ENCODE data around the gene EP300. TPM values are rescaled to one million over a fixed set of nuclear protein-coding genes. Genes with fewer than 3 reads are reported as not detected.
A peak's percentile ranks its signal among the peaks of the same experiment; 100 is the strongest.
"Not testable (repeated sequence)": the region's sequence is repeated elsewhere in the genome, so short reads cannot be mapped to it uniquely, and the experiment has no call there.

EP300 gene
- total RNA-seq, 1 donor from 2014 or later: 72.2 TPM

DNA sequence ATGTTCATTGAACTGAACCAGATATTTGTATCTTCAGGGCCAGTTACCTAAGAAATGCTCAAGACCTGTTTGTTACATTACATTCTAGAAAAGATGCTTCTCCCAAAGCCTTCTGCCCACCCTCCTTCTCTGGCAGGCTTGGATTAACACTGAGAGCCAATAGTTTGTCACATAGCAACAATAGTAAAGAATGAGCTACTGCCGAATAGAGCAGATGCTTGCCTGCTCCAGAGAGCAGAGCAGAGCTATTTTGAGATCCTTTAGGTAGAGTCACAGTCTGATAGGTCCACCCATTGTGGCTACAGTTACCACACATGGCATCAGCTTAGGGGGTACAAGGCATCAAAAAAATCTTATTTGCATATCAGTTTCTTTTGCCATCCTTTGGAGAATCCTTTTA, 13.5 kb upstream of the EP300 start:
- DNase-seq (ENCODE audit: low spot score): no peak

DNA sequence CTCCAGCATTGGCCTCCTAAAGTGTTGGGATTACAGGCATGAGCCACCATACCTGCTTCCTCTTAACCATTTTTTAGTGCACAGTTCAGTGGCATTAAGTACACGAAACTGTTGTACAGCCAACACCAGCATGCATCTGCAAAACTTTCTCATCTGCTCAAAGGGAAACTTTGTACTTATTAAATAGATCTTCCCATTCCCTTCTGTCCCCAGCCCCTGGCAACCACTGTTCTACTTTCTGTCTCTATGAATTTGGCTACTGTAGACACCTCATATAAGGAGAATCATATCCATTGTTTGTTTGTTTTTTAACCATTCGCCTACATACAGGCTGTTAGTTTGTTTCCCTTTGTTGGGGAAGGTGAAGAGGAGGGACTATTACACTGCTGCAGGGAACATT, 6.5 kb upstream of the EP300 start:
- no peak for DNase-seq (ENCODE audit: low spot score)

DNA sequence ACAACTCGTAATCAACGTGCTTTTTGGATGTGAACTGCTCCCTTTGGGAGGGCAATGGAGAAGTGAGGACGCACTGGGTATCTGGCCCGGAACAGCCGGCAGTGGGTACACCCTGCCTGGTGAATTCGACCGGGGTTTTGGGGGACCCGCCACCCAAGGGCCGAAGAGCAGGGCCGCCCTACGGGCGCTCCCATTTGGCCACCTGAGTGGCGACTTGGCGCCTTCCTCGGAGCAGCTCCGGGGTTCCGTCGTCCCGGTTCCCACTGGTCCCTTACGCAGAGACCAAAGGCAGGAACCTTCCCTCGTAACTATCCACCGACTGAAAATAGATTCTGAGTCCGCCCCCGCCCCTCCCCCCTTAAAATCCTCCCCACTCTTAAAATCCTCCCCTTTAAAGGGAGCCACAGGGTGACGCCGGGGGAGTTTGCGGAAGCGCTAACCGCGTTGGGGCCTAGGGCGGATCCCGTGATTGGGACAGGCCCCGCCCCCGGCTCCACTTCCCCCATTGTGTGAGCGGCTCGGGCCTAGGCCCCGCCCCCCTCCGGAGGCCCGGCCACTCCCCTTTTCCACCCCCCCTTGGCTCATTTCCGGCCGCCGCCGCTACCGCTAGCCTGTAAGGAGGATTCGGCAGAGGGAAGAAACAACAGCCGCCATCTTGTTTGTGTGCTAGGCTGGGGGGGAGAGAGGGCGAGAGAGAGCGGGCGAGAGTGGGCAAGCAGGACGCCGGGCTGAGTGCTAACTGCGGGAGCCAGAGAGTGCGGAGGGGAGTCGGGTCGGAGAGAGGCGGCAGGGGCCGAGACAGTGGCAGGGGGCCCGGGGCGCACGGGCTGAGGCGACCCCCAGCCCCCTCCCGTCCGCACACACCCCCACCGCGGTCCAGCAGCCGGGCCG, 1.0 kb upstream of the EP300 start:
- peak; percentile 99 for DNase-seq (ENCODE audit: low spot score)

DNA sequence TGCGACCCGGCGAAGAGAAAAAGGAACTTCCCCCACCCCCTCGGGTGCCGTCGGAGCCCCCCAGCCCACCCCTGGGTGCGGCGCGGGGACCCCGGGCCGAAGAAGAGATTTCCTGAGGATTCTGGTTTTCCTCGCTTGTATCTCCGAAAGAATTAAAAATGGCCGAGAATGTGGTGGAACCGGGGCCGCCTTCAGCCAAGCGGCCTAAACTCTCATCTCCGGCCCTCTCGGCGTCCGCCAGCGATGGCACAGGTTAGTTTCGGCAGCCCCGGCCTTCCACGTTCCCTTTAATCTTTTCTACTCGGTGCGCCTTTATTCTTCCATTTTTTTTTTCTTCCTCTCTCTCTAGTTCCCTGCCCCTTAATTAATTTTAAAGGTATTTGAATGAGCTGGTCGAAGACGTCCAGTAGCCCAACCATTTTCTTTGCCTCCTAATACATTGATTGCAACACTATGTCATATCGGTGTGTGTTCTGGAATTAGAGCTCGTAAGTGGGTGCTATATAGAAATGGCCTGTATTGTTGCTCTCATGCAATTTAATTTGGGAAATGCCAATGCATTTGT, 537 bp downstream of the EP300 start:
- DNase-seq (ENCODE audit: low spot score): peak; percentile 45

DNA sequence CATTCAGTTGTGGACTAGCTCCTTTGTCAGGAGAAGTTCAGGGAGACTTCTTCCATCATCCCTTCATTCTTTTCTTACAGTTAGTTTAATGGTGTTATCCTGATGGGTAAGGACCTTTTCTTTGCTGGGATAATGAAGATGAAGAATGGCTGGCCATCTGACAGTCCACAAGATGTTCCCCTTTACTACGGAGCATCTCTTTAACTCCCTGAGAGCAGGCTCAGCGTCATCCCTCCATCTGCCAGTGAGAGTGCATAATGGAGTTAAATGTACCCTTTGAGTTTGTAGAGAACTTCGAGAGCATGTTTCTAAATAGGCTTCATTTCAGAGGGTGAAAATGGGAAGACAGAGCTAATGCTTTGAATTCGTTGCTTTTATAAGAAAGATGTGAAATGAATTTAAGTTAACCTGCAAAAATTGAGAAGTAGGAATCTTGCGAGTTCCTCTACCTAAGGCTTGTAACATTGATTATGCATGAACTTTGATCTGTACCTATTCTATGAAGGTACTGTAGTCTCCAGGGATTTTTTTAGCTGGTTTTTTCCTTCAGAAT, 1.7 kb downstream of the EP300 start:
- DNase-seq (ENCODE audit: low spot score): peak; percentile 57

DNA sequence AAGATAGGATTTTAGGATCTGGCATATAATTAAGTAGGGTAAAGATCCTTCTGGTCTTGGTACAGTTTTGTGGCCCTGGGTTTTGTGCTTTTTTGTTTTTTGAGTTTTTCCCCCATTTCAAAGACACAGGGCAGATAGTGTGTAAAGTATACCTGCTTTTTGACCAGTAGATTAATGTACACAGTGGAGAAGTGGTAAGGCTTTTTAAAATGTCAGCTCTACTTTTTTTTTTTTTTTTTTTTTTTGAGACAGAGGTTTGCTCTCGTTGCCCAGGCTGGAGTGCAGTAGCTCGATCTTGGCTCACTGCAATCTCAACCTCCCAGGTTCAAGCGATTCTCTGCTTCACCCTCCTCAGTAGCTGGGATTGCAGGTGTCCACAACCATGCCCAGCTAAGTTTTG, 4.0 kb downstream of the EP300 start:
- no peak for DNase-seq (ENCODE audit: low spot score)

DNA sequence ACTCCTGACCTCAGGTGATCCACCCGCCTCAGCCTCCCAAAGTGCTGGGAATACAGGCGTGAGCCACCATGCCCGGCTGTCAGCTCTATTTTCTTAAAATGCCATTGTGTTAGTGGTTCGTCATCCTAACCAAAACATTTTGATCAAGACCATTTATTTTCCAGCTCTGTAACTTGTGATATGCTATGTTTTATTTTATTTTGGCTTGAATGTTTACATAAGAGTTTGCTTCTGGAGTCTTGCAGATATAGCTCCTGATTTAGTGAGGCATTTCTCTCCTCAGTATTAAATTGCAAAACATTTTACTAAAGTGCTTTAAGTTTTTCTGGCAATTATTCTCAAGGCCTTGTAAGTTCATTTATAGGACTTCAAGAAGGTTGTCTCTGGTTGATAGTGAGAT, 4.4 kb downstream of the EP300 start:
- no peak for DNase-seq (ENCODE audit: low spot score)

DNA sequence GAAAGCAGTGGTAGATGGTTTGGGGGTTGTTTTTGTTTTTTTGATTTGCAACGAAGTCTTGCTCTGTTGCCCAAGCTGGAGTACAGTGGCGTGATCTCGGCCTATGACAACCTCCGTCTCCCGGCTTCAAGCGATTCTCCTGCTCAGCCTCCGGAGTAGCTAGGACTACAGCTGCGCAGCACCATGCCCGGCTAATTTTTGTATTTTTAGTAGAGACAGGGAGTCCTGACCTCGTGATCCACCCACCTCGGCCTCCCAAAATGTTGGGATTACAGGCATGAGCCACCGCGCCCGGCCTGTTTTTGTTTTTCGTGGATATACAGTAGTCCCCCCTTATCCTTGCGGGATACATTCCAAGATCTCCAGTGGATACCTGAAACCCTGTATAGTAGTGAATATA, 6.6 kb downstream of the EP300 start:
- no peak for DNase-seq (ENCODE audit: low spot score)

DNA sequence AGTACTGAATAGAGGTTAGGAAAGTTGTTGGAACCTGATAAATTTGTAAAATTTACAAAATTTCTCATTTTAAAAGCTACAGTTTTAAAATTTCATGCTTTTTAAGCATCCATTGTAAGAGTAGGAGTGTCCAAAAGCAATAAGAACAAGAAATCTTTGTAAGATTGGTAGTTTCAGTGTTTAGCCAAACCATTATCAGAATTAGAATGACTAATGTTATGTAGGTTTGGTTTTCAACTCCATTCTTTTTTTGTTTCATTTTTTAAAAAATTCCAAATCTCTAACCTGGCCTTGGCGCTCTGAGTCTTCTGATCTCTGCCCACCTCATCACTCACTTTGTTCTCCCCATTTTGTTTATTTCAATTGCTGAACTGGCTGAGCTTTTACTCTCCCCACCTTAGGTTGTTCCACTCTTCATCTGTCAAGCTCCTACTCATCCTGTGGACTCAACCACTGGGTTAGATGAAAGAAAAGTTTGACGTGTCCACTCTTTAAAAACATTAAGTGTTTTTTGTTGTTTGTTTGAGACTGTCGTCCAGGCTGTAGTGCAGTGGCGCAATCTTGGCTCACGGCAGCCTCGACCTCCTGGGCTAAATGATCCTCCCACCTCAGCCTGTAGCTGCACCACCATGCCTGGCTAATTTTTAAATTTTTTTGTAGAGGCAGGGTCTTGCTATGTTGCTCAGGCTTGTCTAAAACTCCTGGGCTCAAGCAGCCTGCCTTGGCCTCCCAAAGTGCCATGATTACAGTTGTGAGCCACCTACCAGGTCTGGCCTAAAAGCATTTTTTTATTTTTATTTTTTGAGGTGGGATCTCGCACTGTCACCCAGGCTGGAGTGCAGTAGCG, 14.0 kb downstream of the EP300 start:
- DNase-seq (ENCODE audit: low spot score): no peak

DNA sequence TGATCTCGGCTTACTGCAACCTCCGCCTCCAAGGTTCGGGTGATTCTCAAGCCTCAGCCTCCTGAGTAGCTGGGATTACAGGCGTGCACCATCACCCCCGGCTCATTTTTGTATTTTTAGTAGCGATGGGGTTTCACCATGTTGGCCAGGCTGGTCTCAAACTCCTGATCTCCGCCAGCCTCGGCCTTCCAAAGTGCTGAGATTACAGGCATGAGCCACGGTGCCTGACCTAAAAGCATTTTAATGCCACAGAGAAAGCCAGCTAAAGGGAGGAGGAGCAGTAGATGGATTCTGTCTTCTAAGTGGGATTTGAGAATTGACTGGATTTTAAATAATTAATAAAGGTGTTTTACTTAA, 14.6 kb downstream of the EP300 start:
- DNase-seq (ENCODE audit: low spot score): not testable (repeated sequence)

DNA sequence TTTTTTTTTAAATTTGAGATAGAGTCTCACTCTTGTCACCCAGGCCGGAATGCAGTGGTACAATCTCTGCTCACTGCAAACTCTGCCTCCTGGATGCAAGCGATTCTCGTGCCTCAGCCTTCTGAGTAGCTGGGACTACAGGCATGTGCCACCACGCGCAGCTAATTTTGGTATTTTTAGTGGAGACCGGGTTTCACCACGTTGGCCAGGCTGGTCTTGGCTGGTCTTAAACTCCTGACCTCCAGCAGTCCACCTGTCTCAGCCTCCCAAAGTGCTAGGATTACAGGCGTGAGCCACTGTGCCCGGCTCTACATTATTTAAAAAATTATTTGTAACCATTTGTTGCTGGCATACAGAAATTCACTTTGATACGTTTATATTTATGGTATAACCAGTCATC, 18.6 kb downstream of the EP300 start:
- DNase-seq (ENCODE audit: low spot score): no peak

DNA sequence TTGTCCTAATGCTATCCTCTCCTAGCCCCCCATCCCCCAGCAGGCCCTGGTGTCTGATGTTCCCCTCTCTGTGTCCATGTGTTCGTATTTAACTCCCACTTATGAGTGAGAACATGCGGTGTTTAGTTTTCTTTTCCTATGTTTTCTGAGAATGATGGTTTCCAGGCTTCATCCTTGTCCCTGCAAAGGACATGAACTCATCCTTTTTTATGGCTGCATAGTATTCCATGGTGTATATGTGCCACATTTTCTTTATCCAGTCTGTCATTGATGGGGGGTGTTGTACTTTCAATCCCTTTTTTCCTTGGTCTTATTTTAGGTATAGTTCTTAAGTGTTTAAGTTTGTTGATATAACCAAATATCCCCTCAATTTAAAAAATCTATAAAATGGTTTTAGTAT, 23.9 kb downstream of the EP300 start:
- no peak for DNase-seq (ENCODE audit: low spot score)

DNA sequence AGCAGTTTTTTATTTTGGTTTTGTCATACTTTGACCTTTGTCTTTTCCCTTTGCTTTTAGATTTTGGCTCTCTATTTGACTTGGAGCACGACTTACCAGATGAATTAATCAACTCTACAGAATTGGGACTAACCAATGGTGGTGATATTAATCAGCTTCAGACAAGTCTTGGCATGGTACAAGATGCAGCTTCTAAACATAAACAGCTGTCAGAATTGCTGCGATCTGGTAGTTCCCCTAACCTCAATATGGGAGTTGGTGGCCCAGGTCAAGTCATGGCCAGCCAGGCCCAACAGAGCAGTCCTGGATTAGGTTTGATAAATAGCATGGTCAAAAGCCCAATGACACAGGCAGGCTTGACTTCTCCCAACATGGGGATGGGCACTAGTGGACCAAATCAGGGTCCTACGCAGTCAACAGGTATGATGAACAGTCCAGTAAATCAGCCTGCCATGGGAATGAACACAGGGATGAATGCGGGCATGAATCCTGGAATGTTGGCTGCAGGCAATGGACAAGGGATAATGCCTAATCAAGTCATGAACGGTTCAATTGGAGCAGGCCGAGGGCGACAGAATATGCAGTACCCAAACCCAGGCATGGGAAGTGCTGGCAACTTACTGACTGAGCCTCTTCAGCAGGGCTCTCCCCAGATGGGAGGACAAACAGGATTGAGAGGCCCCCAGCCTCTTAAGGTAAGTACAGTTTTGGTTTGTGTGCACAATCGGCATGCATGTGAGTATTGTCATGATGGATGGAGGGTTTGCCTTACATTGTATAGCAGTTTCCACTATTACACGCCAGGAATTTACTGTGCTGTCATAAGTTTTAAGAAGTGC, 25.0 kb downstream of the EP300 start:
- no peak for DNase-seq (ENCODE audit: low spot score)

DNA sequence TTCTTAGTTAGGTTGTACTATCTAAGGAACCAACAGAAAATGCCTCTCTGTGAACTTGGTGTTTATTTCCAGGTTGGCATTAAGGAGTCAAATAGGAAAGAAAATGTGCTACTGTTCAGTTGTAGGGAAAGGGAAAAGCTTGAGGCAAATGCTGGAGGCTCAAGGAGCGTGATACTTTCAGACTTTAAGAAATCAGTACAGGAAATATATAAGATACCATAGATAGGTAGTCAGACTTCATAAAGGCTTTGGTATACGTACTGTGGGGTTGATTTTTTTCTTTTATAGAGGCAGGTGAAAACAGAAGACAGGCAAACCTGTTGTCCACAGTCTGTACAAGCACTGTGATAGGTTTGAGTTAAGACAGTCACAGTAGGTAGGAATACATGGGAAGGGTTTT, 30.8 kb downstream of the EP300 start:
- DNase-seq (ENCODE audit: low spot score): no peak

DNA sequence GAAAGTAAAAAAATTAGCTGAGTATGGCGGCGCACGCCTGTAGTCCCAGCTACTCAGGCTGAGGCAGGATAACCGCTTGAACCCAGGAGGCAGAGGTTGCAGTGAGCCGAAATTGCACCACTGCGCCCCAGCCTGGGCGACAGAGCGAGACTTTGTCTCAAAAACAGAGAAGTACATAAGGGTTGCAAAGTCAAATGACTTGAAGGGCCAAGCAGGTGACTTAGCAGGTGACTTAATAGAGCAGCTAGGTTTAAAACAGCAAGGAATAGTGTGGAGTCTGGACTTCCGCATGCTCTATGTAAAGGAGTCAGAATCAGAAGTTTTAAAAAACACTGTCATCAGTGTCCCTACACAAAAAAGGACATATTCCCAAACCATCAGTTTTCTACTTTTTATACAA, 31.7 kb downstream of the EP300 start:
- no peak for DNase-seq (ENCODE audit: low spot score)

DNA sequence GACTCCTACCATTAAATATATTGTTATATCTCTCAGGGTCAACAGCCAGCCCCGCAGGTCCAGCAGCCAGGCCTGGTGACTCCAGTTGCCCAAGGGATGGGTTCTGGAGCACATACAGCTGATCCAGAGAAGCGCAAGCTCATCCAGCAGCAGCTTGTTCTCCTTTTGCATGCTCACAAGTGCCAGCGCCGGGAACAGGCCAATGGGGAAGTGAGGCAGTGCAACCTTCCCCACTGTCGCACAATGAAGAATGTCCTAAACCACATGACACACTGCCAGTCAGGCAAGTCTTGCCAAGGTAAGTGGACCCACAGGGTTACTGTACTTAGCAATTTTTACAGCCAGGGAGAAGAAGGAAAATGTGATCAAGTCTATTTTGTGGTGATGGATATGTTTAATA, 35.1 kb downstream of the EP300 start:
- DNase-seq (ENCODE audit: low spot score): peak; percentile 6

DNA sequence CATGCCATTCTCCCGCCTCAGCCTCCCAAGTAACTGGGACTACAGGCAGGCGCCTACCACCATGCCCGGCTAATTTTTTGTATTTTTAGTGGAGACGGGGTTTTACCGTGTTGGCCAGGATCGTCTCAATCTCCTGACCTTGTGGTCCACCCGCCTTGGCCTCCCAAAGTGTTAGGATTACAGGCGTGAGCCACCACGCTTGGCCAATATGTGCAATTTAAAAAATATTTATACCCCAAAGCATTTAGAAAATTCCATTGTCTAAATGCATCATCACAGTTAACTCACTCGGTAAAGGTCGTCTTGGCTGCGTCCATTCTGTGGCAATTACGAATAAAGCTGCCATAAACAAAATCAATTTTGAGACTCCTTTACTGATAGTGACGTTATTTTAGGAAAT, 36.2 kb downstream of the EP300 start:
- DNase-seq (ENCODE audit: low spot score): no peak

DNA sequence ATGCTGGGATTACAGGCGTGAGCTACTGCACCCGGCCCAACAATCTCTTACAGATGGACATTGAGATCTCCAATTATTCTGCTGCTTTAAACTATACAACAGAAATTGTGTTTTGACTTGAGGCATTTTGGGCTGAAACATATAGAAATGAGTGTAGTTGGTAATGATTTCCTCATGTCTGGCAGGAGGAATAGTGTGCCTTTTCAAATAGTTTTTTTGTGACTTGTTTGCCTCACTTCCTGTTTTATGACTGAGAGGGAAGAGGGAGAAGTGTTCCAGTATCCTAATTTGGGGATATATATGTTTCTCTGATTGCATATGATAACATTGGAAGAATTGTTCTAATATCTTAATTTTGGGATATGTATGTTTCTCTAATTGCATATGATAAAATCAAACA, 40.2 kb downstream of the EP300 start:
- DNase-seq (ENCODE audit: low spot score): no peak

DNA sequence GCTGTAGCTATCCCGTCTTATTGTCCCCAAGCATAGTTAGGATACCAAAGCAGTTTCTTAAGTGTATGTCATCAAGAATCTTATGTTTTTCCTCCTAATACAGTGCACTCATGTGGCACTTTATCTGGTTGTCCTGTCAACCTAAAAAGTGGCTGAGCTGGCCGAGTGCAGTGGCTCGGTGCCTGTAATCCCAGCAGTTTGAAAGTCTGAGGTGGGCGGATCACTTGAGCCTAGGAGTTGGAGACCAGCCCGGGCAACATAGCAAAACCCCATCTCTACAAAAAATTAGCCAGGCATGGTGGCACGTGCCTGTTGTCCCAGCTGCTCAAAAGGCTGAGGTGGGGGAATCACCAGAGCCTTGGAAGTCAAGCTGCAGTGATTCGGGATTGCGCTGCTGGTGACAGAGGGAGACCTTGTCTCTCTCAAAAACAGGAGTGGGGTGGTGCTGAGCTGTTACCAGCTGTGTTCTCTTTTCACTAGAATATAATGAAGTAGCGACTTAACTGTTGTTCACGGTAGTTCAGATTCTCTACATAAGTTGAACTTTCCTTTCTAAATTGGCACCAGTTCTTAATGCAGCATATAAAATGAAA, 48.1 kb downstream of the EP300 start:
- no peak for DNase-seq (ENCODE audit: low spot score)

DNA sequence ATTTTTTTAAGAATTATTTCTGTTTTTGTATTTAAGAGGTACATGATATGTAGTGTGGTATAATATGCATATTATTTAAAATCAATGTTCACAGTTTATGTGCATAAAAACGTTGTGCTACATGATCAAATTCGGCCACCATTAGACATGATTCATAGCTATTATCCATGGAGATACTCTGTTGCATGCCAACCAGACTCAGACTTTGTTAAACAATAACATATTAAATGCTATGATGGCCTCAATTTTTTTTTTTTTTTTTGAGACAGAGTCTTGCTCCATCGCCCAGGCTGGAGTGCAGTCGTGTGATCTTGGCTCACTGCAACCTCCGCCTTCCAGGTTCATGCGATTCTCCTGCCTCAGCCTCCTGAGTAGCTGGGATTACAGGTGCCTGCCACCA, 53.5 kb downstream of the EP300 start:
- not testable (repeated sequence) for DNase-seq (ENCODE audit: low spot score)

DNA sequence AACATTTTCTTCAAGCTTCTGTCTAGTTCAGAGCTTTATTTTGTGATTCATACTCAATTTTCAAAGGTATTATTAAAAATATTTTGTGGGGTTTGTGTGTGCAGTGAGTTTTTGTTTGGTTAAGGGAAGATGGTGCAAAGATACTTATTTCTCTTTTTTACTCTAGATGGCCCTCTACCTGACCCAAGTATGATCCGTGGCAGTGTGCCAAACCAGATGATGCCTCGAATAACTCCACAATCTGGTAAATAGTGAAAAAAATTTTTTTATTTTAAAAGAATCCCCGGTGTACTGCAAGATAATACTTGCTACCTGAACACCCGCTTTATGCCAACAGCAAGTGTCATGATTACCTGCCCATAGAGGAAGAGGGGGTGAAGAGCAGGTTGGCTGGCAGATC, 54.2 kb downstream of the EP300 start:
- no peak for DNase-seq (ENCODE audit: low spot score)

All from umbilical cord (tissue), 2 donors.